ENCODE results near the gene CUTA.

DNA sequence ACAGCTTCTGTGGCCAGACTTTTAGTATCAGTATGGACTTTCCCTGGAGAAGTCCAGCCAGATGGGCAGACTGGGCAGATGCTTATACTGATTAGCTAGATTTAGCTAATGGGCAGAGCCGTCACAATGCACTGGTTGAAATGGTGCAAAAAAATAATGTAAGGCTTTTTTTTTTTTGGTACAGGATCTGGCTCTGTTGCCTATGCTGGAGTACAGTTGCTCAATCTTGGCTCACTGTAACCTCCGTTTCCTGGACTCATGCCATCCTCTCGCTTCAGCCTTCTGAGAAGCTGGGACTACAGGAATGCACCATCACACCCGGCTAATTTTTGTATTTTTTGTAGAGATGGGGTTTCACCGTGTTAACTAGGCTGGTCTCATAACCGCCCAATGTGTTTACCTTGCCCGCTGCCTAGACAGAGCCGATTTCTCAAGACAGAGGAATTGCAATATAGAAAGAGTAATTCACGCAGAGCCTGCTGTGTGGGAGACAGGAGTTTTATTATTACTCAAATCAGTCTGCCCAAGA lies 42.7 kb downstream of the CUTA start:
- TF ChIP-seq, protein P1, sequence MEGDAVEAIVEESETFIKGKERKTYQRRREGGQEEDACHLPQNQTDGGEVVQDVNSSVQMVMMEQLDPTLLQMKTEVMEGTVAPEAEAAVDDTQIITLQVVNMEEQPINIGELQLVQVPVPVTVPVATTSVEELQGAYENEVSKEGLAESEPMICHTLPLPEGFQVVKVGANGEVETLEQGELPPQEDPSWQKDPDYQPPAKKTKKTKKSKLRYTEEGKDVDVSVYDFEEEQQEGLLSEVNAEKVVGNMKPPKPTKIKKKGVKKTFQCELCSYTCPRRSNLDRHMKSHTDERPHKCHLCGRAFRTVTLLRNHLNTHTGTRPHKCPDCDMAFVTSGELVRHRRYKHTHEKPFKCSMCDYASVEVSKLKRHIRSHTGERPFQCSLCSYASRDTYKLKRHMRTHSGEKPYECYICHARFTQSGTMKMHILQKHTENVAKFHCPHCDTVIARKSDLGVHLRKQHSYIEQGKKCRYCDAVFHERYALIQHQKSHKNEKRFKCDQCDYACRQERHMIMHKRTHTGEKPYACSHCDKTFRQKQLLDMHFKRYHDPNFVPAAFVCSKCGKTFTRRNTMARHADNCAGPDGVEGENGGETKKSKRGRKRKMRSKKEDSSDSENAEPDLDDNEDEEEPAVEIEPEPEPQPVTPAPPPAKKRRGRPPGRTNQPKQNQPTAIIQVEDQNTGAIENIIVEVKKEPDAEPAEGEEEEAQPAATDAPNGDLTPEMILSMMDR (IDR thresholded peaks at IDR 0.05) = no peak
- TF ChIP-seq POLR2A (IDR thresholded peaks at IDR 0.05) = no peak

Measured in breast epithelium (tissue), 3 donors.